Stomach smooth muscle (tissue), 2 donors: ENCODE results near the gene NOP14.
"Not testable (repeated sequence)": the region's sequence is repeated elsewhere in the genome, so short reads cannot be mapped to it uniquely, and the experiment has no call there.

ENCODE experiments used
- H3K27ac ChIP-seq: one replicate; pipeline ENCODE4 v1.7.0; 2013; ENCODE audit warnings: mild to moderate bottlenecking, low read length, inconsistent platforms
- H3K27me3 ChIP-seq, 2 donors: one replicate each; pipeline ENCODE4 v1.7.0; 2013; ENCODE audit warnings: low read length in 2 of 2; ENCODE audit not compliant: insufficient read depth in 2 of 2, control insufficient read depth in 1 of 2
- H3K36me3 ChIP-seq, 2 donors: one replicate each; pipeline ENCODE4 v1.7.0; 2013; ENCODE audit warnings: low read length in 2 of 2; ENCODE audit not compliant: control insufficient read depth in 2 of 2, insufficient read depth in 2 of 2
- H3K4me1 ChIP-seq: one replicate; pipeline ENCODE4 v1.7.0; 2013; ENCODE audit warnings: low read length; ENCODE audit not compliant: control insufficient read depth, insufficient read depth
- H3K4me3 ChIP-seq, 2 donors: one replicate each; pipeline ENCODE4 v1.7.0; 2013; ENCODE audit warnings: low read length in 2 of 2
- H3K9ac ChIP-seq, 2 donors: one replicate each; pipeline ENCODE4 v1.7.0; 2013; ENCODE audit warnings: low read length in 2 of 2, mild to moderate bottlenecking in 1 of 2
- H3K9me3 ChIP-seq, 2 donors: one replicate each; pipeline ENCODE4 v1.7.0; 2013; ENCODE audit warnings: low read length in 2 of 2; ENCODE audit not compliant: control insufficient read depth in 2 of 2
- donor health status: healthy.
- donor health status: Pancreatic carcinoma.

Gene NOP14

GRCh38 chr4:2983715-2984114 lies 20.5 kb upstream of the NOP14 start:
- not testable (repeated sequence) for H3K27ac ChIP-seq, H3K9me3 ChIP-seq, H3K9ac ChIP-seq, H3K27me3 ChIP-seq, H3K4me3 ChIP-seq, H3K36me3 ChIP-seq, H3K4me1 ChIP-seq

DNA sequence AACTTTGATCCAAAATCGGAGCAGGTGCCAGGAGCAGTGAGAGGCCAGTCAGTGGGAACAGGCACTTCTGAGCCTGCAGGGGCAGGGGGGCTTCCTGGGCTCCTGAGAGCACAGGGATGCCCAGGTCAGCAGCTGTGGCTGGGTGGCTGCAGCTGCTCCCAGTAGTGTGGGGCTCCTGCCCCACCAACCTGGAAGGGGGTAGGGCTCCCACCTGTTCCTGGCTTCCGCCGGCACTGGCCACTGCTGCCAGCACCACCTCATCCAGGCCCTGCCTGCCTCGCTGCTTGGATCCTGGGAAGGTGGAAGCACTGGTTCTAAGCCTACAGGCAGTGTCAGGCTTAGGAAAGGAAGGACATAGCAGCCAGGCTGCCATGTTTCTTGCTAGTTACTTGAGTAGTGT lies 18.8 kb upstream of the NOP14 start:
- H3K36me3 ChIP-seq = no peaks in the 10 kb centered on the region
- H3K27ac ChIP-seq = no peak overlapping the region
- H3K4me3 ChIP-seq = no peak overlapping the region
- no peaks in the 10 kb centered on the region for H3K9me3 ChIP-seq
- no peaks in the 10 kb centered on the region for H3K27me3 ChIP-seq
- no peaks in the 10 kb centered on the region for H3K4me1 ChIP-seq
- H3K9ac ChIP-seq = no peak overlapping the region

GRCh38 chr4:2981256-2981819 lies 18.1 kb upstream of the NOP14 start:
- Histone ChIP-seq H3K9me3 (no peaks in the 10 kb centered on the region), H3K4me3 (no peak overlapping the region), H3K27ac (no peak overlapping the region), H3K36me3 (no peaks in the 10 kb centered on the region), H3K4me1 (no peaks in the 10 kb centered on the region), H3K9ac (no peak overlapping the region), H3K27me3 (no peaks in the 10 kb centered on the region)

GRCh38 chr4:2977211-2978088 lies 14.2 kb upstream of the NOP14 start:
- no peaks in the 10 kb centered on the region for H3K27me3 ChIP-seq
- H3K4me3 ChIP-seq = no peak overlapping the region
- H3K27ac ChIP-seq = no peak overlapping the region
- H3K36me3 ChIP-seq = no peaks in the 10 kb centered on the region
- no peaks in the 10 kb centered on the region for H3K9me3 ChIP-seq
- no peak overlapping the region for H3K9ac ChIP-seq
- H3K4me1 ChIP-seq = no peaks in the 10 kb centered on the region

DNA sequence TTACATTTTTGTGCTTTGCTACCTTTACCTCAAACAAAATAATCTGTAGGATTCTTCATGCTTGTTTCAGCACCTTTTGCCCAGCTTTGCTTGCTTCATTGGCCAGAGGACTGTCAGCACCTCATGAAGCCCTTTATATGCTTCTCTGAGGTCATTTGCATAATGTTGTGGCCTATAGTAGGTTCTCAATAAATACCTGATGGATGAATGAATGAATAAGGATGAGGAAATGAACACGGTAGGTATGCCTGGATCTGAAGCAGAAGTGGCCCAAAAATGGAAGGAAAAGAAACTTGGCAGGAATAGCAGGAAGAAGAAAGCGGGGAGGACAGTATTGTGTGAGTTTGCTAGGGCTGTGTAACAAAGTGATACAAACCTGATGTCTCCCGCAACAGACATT lies 8.1 kb upstream of the NOP14 start:
- H3K4me3 ChIP-seq = no peak overlapping the region
- no peaks in the 10 kb centered on the region for H3K36me3 ChIP-seq
- H3K4me1 ChIP-seq = no peaks in the 10 kb centered on the region
- H3K9me3 ChIP-seq = no peaks in the 10 kb centered on the region
- no peaks in the 10 kb centered on the region for H3K27me3 ChIP-seq
- no peak overlapping the region for H3K27ac ChIP-seq
- H3K9ac ChIP-seq = no peak overlapping the region

GRCh38 chr4:2968381-2968780 lies 5.2 kb upstream of the NOP14 start:
- Histone ChIP-seq H3K4me1 (peaks cover 7% of the 10 kb centered on the region), H3K27ac (no peak overlapping the region), H3K36me3 (no peaks in the 10 kb centered on the region), H3K9me3 (no peaks in the 10 kb centered on the region), H3K27me3 (no peaks in the 10 kb centered on the region), H3K9ac (no peak overlapping the region), H3K4me3 (no peak overlapping the region)

DNA sequence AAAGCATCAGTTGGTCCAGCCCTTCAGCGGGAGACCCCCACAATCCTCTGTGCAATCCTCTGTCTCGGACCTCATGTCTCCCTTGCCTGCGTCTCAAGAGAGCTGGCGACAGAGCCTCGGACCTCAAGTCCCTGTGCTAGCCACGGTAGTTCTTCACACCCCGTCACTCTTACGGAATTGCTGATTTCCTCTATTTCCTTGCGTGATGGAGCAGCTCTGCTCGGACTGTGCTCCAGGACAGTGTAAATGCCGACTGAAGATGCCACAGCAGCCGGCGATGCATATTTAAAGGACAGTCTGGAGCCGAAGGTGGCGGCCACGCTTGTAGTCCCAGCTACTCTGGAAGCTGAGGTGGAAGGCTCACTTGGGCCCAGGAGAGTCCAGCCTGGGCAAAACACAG lies 2.1 kb upstream of the NOP14 start:
- Histone ChIP-seq H3K9ac (no peak overlapping the region), H3K4me1 (peaks cover 19% of the 10 kb centered on the region), H3K4me3 (no peak overlapping the region), H3K36me3 (no peaks in the 10 kb centered on the region), H3K27me3 (no peaks in the 10 kb centered on the region), H3K27ac (no peak overlapping the region), H3K9me3 (no peaks in the 10 kb centered on the region)

DNA sequence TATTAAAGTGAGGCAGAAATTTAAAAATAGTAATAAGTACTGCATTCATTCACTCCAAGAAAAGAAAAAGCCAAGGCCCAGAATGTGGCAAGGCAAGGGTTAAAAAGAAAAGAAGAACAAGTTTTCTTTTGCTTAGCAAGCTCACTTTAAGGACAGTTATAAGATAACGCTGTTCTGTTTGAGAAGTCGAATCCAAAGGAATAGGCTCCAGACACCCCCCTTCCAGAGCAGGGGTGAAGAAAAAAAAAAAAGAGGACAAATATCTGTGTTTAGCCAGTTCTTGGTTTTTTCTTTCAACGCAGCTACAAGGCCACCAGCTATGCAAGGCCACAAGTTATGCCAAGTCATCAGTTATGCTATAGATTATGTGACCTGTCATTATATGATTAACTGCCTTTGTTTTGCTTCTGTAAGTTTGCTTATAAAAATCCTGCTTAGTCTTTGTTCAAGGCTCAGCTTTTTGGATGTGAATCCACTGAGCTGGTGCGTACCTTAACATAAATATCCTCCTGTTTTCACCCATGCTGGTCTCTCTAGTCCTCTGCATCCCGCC lies 1.6 kb upstream of the NOP14 start:
- Histone ChIP-seq H3K27me3 (no peaks in the 10 kb centered on the region), H3K36me3 (no peaks in the 10 kb centered on the region), H3K9ac (peak overlapping the region in 1 of 2 donors; percentile 65), H3K4me3 (peak overlapping the region in 1 of 2 donors; percentile 84), H3K9me3 (no peaks in the 10 kb centered on the region), H3K4me1 (peaks cover 19% of the 10 kb centered on the region), H3K27ac (no peak overlapping the region)

- peaks cover 19% of the 10 kb centered on the region for H3K4me1 ChIP-seq
Observed at GRCh38 chr4:2963966-2964471, 813 bp upstream of the NOP14 start.

GRCh38 chr4:2962614-2963174 lies 512 bp downstream of the NOP14 start:
- Histone ChIP-seq H3K27ac (peak overlapping the region; percentile 80), H3K9me3 (no peaks in the 10 kb centered on the region), H3K27me3 (no peaks in the 10 kb centered on the region), H3K4me1 (peaks cover 22% of the 10 kb centered on the region), H3K4me3 (peak overlapping the region; percentile 84 to 97), H3K36me3 (peaks cover 0 to 9% of the 10 kb centered on the region in 2 donors), H3K9ac (peak overlapping the region; percentile 92 to 96)

More at GRCh38 chr4:2963966-2964471, 813 bp upstream of the NOP14 start:
- peak overlapping the region; percentile 37 for H3K27ac ChIP-seq
- H3K9me3 ChIP-seq = no peaks in the 10 kb centered on the region
- no peaks in the 10 kb centered on the region for H3K27me3 ChIP-seq
- H3K36me3 ChIP-seq = no peaks in the 10 kb centered on the region
- peak overlapping the region; percentile 65 to 74 for H3K9ac ChIP-seq
- H3K4me3 ChIP-seq = peak overlapping the region; percentile 84 to 97
